Measurements from ENCODE around the gene CEP131.
"Not testable (repeated sequence)": the region's sequence is repeated elsewhere in the genome, so short reads cannot be mapped to it uniquely, and the experiment has no call there.

Gene CEP131

DNA sequence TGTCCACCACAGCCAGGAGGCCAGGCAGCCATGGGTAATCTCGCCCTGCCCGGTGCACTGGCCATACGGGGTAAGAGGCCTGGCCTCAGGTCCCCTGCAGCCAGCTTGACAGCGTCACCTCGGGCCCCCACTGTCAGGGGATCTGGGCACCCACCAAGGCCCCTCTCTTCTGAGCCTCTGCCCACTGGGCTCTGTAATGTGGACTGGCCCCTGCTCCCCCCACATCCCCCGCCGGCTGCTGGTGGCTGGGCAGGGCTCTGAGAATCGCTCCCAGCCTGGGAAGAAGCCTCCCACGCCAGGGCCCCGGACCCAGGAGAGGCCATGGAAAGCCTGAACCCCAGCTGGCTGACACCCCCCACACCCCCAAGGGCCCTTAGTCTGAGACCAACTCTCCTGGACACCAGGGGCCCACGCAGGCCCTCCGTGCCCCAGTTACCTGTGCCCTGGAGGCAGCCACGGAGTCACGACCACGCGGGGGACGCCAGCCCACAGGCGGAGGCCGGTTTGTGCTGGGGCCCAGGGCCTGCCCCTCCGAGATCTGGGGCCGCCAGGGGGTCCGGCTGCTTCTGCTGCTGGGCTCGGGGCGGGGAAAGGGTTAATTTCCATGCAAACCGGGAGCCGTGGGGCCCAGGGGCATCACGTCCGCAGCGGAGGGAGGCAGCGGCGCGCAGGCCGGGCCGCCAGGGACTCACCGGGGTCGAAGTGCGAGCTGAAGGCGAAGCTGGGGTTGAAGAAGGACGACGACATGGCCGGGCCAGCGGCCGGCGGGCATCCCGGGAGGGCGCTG is 57.3 kb downstream of the CEP131 start, which contains the start of gene PVALEF:
Gene PVALEF, plus strand, starts transcription at position 262 of the 787 bp plus-strand sequence. CDS start 15,720 bp downstream, outside the sequence.
- no peak for DNase-seq (ENCODE audit: low read depth)

DNA sequence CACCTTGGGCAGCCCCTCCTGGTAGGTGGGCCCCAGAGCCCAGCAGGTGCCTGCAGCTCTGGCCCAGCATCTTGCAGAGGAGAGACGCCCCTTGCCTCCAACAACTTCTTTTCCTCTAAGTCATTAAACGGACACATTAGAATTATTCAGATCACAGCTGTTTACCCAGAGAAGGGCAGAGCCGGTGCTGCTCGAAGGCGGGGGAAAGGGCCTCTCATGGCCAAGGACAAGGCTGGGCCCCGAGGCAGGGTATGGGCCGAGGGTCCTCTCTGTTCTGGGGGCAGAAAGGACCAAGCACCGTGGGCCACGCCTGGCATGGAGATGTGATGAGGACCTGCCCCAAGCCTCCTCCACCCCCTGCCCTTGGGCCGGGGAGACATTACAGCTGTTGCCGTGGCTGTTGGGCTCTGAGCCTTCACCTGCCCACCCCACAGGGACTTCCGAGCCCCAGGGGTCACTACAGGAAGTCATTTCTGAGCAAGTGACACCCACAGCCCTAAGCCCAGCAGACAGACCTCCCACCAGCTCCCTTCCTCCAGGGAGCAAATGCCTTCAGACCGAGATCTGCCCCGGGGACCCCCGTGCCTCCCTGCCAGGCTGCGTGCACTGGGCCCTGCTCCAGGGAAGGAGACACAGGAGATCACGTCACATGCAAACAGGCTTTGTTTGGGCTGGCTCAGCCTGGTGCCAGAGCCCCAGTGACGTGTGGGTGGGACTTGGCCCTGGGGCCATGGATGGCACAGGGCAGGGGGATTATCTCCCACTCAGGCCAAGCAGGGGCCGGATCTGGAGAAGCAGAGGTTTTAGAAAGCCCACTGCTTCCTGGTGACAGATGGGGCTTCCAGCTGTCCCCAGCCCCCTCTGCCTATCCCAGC is 58.2 kb downstream of the CEP131 start:
- no peak for DNase-seq (ENCODE audit: low read depth)

- no peak for DNase-seq (ENCODE audit: low read depth)
These were observed 58.9 kb downstream of the CEP131 start for GRCh38 chr17:81163703-81164370.

DNA sequence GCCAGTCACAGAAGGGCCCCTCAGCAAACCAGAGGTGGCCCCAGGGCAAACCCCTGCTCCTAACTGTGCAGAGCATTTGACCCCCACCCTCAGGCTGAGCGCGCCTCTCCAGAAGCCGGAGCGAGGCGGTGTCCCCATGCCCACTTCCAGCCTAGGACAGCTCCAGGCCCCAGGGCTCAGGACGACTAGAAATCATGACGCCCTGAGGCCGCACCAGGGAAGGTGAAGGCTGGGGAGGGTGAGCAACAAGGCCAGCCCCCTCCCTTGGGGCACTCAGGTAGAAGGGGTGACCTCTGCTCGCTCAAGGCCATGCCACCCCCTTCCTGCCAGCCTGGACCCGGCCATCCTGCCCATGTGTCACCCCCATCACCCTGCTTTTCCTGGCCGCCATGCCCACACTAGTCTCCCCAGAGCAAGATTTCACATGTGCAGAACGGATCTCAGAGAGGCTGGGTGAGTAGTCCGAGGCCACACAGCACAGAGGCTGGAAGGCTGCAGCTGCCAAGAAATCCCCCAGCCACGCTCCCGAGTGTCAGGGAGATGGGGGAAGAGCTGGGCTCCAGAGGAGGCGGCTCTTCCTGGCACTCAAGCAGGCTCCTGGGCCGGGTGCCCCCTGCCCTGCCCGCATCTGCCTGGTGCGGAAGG is 59.6 kb downstream of the CEP131 start:
- no peak for DNase-seq (ENCODE audit: low read depth)

DNA sequence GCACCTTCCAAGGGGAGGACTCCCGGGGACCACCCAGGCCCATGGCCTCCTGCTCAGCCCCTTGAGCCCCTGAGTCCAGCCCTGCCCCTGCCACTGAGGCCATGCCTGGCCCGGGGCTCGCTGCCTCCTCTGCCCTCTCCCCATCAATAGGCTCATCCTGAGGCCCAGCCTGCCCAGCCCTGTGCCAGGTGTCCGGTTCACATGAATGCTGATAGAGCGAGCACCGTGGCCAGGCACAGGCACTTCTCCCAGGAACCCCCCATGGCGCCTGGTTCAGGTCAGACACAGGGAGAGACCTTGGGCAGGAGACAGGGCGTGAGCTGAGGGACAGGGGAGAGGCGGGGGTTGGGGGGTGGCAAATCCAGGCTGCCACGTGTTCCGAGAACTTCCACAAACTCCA is 60.3 kb downstream of the CEP131 start:
- no peak for DNase-seq (ENCODE audit: low read depth)

DNA sequence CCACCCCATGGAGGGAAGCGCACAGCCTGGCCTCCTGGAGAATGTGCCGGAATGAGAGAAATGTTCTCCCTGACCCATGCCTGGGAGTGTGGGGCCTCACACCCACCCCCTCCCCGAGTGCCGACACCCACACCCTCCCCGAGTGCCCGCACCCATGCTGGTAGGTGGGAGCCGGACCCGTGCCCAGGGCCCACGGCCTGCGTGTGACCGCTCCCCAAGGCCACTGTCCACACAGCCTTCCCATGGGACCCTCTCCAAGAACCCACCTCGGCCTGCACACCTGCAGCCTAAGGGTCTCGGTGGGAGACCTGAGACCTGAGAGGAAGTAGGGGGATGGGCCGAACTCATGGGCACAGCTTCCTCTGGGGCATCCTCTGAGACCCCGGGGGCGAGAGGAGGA is 60.8 kb downstream of the CEP131 start:
- no peak for DNase-seq (ENCODE audit: low read depth)

DNA sequence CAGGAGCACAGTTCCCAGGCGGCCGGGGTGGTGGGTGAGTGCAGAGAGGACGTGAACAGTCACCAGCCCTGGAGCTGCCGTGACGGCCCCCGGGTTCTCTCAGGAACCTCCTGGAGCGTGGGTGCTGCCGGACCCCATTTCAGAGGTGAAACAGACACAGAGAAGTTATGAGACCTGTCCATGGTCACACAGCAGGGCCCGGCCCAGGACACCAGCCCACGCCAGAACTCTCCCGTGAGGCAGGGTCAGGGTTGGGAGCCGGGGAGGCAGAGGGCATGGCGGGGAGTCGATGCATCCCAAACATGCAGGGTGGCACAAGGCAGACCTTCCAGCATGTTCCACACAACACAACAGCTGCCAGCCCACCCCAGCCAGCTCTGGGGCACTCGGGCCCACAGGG is 61.2 kb downstream of the CEP131 start:
- no peak for DNase-seq (ENCODE audit: low read depth)

- DNase-seq (ENCODE audit: low read depth), result no peak
These were observed 61.9 kb downstream of the CEP131 start for GRCh38 chr17:81160747-81161453.

GRCh38 chr17:81160306-81160705 is 62.5 kb downstream of the CEP131 start:
- no peak for DNase-seq (ENCODE audit: low read depth)

DNA sequence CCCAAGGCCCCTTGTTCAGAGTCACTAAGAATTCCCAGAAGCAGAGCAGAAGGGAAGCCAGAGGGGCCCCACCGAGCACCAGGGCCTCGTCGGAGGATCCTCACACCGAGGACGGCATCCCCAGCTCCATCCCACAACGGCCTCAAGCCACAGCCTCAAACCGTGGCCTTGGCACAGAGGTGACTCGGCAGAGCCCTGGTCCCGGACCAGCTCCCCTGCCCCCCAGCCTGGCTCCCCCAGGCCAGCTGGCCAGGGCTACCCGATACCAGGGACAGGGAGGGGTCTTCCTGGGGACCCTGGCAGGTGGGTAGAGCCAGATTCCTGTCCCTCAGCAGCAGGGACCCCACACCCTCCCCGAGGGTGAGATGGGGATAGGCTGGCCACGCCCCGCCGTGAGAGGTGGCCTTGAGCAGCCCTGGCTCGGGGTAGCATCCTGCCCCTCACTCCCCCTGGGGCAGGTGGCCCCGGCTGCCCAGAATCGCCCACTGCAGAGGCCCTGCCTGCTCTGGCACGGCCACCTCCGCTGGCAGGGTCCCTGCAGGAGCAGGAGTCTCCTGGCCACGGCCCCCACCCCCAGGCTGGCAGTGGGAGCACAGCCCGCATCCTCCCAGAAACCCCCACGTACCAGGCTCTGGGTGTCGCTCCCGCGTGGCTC is 63.0 kb downstream of the CEP131 start:
- DNase-seq (ENCODE audit: low read depth), result no peak

GRCh38 chr17:81158688-81159590 is 63.8 kb downstream of the CEP131 start:
- DNase-seq (ENCODE audit: low read depth), result no peak

GRCh38 chr17:81157848-81158687 is 64.7 kb downstream of the CEP131 start:
- no peak for DNase-seq (ENCODE audit: low read depth)

DNA sequence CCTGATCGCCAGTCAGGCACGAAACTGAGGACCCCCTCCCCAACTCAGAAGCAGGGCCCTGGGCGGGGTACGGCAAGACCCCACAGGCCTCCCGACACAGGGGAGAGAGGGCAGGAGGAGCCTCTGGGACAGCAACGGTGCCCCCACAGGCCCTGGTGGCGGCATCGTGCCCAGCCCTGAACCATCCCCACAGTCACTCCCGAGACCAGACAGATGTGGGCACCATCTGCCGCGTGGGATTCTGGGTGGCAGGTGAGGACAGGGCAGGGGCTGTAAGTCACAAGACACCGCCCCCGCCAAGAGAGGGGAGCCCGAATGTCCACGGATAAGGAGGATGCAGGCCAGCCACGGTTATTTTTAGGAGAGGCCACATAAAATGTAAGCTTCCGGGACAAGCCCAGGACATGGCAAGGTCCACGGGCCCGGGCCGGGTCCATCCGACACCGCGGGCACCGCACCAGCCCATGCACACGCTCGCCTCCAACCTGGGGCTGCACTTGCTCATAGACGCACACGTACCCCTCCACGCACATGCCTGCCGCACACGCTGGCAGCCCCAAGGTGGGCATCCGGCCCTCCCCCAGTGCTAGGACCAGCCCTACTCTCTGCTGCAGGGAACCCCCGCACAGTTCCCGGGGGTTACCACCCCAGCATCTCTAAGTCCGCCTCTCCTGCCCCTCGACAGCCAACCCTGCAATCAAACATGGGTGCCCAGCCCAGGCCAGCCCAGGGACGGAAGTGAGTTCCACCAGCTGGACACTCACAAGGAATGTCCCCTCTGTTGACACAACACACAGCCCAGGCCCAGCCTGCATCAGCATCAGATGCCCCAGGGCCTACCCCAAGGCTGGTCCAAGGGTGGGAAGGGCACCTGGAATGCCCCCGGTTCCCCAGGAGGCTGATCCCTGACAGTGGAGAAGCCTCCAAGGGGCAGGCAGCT is 65.6 kb downstream of the CEP131 start:
- no peak for DNase-seq (ENCODE audit: low read depth)

GRCh38 chr17:81154961-81155360 is 67.8 kb downstream of the CEP131 start:
- no peak for DNase-seq (ENCODE audit: low read depth)

- DNase-seq (ENCODE audit: low read depth), result not testable (repeated sequence)
These were observed 68.7 kb downstream of the CEP131 start for GRCh38 chr17:81154016-81154415.

DNA sequence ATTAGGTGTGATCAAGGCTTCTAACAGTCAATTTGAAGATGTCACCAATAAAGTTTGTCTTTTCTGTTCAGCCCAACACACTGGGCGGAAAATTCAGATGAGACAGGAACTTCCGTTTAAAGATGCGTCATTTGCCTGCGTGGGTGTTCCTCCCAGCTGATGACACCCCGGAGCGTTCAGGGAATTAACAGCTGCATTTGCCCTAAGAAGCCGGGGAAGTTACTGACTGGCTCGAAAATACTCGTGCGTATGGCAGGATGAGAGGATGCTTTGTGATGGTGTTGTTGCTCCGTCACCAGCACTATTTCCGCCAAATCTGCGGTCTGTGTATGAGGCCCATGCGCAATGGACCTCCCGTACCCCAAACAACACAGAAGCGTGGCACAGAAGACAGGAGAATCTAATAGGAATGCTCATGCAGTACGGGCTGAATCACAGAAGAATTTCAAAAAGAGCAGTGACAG is 69.4 kb downstream of the CEP131 start:
- no peak for DNase-seq (ENCODE audit: low read depth)

DNA sequence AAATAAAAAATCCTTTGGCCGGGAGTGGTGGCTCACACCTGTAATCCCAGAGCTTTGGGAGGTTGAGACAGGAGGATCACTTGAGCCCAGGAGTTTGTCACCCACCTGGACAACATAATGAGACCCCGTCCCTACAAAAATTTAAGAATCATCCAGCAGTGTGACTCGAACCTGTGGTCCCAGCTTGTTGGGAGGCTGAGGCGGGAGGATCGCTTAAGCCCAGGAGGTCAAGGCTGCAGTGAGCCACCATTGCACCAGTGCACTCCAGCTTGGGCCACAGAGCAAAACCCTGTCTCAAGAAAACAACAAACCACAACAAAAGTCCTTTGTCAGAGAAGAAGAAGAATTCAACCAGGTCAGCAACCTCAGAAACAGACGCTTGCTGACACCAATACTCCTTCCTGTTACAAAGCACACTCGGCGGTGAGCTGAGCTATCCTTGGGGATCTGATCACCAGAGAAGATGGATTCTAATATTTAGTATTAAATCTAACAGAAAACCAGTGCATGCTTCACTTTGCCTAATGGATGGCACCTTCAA is 70.4 kb downstream of the CEP131 start:
- DNase-seq (ENCODE audit: low read depth), result no peak
